AG08396 (cell line): ENCODE results near the gene APOBEC3G.

Experiments used
- DNase-seq: peaks from one replicate; pipeline ENCODE4 v3.0.0; 2012; ENCODE audit warnings: low spot score, mixed read lengths

The APOBEC3G gene

DNA sequence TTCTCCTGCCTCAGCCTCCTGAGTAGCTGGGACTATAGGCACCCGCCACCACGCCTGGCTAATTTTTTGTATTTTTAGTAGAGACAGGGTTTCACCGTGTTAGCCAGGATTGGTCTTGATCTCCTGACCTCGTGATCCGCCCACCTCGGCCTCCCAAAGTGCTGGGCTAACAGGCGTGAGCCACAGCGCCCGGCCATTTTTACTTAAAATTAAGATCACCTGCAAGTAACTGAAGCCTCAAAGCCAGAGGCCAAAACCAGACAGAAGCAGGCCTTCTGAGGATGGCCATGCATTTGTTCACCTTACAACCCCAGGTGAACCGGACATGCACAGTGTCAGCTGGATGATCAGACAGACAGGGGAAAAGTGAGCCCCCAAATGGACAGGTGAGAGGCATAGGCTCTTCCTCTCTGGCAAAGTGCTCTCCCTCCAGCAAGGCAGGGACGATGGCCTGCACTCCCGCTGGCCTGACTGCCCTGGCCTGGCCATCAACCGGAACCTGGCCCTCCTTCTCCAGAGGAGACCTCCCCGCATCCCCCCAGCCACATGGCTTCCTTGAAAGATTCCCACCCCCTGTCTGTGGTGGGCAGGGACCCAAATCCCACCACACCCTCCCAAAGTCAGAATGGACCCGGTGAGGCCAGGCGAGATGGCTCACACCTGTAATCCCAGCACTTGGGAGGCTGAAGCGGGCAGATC, 45.8 kb downstream of the APOBEC3G start:
- no peak for DNase-seq

DNA sequence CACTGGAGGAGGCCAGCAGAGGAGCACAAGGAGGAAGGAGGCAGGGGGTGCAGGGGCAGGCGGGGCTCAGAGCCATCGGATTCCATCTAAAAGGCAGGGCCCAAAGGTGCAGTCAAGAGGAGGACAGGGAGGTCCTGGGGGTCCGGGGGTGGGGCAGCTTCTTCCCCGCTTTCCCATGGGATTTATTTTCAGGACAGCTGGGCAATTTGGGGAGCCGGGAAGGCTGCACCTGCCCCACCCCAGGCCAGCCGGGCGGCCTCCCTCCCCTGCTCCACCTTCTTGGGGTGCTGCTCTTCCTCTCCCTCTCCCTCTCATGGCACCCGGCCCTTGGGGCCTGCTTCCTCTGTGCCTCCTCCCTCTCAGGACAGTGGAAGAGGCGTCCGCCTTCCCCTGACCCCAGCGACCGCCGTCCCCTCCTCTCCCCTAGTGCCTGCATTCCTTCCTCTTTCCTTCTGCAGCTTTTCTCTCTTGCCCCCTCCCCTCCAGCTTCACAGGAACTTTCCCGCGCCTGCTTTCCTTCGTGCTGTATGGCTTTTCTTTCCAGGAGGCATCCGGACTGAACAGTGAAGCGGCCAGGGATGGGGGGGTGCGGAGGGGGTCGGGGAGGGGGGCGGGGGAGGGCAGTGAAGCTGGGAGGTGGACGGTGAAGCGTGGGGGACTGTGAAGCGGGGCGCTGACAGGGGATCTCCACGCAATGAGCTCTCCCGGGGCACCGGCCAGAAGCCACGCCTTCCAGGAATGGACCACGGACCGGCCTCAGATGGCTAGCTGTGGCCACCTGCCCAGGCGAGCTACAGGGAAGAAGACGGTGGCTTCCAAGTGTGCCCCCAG, 46.9 kb downstream of the APOBEC3G start:
- DNase-seq = no peak

DNA sequence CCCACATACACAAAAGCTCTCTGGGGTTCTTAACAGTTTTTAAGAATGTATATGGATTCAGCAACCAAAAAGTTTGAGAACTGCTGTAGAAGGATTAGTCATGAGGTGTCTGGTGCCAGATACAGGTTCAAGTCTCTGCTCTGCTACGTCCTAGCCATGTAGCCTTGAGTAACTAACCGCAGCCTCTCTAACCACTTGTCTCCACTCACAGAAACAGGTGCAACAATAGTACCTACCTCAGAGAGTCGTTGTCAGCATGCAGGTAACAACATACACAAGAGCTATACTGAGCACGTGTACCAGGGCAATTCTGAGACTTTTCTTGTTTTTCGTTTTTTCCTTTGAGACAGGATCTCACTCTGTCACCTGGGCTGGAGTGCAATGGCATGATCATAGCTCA, 48.5 kb downstream of the APOBEC3G start:
- no peak for DNase-seq

GRCh38 chr22:39128508-39128907, 51.4 kb downstream of the APOBEC3G start:
- no peak for DNase-seq

DNA sequence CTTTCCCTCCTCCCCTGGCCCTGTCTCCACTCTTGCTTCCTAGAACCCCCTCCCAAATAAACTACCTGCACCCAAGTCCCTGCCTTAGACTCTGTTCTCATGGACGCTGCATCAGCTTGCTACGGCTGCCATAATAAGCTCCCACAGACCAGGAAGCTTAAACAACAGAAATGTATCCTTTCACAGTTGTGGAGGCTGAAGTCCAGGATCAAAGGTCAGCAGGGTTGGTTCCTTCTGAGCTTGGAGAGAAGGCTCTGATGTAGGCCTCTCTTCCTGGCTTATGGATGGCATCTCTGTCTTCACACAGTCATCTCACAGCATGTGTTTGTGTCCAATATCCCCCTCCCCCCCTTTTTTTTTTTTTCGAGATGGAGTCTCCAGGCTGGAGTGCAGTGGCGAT, 52.0 kb downstream of the APOBEC3G start:
- no peak for DNase-seq

DNA sequence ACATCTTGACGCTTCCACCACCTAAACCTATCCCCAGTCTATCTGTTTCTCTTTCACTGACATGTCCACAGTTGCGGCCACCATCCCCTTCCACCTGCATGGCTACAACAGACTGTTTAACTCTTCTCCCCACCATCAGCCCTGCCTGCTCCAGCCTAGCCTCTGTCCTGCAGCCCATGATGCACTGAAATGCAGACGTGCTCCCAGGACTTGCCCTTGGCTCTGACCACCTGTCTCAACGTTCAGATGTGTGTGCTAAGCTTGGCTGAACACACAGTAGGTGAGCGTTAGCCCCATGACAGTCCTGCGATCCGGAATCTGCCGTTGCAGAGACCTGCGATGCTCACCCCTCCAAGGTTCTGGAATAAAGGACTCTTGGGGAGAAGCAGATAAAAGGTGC, 52.7 kb downstream of the APOBEC3G start:
- DNase-seq = no peak

DNA sequence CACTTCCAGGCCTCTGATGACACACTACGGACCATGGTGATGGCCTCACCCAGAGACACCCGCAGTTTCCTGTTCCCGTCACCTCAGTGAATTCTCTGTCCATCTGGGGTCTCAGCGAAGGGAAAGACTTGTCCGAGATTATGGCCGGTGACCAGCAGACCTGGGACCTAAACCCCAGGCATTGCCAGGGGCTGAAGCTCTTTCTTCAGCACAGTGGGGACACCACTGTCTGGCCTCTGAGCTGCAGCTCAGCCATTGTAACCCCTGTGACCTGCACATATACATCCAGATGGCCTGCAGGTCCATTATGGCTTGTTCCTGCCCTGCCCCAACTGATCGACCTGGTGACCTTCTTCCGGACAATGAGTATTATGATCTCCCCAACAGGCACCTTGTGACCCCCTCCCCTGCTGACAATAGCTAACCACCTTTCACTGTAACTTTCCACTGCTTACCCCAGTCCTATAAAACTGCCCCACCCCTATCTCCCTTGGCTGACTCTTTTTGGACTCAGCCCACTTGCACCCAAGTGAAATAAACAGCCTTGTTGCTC, 53.2 kb downstream of the APOBEC3G start:
- no peak for DNase-seq

DNA sequence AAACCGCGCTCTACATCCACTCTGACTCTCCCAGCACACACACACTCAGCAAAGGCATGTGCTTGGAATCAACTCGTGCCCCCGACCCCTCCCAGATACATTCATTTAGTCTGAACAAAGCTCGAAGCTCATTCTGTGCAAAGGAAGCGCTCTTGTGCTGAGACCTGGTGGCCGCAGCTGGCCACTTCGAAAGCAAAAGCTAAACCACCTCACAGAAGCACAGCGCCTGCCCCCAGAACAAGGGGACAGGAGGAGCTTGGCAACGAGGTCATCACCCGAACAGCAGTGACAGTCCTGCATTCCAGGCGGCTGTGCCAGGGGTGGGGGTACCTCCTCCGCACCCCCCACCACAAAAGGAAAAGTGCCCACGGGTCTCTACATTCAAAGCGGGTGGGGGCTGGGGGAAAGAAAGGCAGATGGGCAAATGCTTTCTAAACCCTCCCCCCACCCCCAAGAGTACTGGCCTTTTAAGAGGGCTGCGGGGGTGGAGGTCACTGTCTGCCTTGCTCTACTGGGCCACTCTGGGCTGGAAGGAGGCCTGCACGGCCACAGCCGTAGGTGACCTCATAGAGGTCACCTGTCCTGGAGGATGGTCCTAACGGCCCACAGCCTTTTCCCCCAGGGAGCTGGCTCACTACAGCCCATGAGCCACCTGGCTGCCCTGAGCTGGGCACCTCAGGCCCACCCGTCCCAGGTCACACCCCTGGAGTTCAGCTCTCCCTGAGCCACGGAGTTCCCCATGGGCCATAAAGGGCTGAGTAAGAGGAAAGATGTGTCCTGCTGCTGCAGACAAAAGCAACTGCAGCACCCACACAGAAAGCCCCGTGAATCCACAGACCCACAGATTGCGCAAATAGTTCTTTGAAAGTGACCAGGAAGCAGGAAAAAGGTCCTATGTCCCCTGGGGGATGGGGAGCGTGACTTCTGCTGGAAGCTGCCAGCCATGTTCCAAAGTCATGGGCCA, 54.1 kb downstream of the APOBEC3G start:
- no peak for DNase-seq

- no peak for DNase-seq
Observed at GRCh38 chr22:39132281-39132680, 55.2 kb downstream of the APOBEC3G start.

DNA sequence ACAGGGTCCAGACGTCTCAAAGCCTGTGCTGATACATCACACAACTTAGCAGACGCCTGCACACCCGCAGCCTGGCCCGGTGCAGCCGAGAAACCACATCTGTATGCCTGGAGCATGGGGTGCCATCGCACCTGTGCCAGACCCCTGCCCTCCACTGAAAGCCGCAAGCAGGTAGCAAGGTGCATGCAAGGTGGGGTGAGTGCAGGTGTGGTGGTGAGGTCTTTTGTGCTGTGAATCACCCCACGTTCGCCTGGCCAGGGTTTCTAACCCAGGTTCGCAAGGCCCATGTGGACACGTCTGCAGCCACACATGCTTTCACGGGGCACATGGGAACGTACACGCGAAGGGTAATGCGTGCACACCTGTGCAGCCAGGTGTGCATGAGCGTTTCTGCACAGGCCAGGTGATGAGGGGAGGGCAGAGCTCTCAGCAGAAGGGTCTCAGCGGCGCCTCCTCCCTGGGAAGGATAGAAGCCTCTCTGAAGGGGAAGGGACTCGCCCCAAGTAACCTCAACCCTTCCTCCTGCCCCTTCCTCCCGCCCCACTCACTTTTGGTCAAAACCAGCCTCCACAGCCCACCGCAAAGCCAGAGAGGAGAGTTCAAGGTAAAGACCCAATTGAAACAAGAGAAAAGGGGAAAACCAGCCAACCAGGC, 55.9 kb downstream of the APOBEC3G start:
- no peak for DNase-seq

DNA sequence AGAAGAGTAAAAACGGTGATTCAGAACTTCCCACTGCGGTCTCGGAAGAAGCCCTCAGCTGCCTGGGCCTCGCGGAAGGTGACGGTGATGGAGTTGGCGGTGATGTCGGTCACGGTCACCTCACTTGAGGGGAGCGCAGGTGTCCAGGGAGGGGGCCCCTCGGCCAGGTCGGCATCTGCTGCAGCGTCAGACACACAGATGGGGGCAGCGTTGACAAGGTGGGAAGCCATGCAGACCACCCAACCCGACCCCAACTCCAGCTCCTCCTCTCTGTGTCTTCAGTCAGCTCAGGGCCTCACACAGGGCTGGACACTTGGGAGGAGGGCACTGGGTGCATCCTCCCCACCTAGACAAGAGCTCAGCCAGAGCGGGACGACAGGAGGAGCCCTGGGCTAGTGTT, 56.8 kb downstream of the APOBEC3G start:
- no peak for DNase-seq

- no peak for DNase-seq
Observed at GRCh38 chr22:39134366-39135091, 57.5 kb downstream of the APOBEC3G start.

DNA sequence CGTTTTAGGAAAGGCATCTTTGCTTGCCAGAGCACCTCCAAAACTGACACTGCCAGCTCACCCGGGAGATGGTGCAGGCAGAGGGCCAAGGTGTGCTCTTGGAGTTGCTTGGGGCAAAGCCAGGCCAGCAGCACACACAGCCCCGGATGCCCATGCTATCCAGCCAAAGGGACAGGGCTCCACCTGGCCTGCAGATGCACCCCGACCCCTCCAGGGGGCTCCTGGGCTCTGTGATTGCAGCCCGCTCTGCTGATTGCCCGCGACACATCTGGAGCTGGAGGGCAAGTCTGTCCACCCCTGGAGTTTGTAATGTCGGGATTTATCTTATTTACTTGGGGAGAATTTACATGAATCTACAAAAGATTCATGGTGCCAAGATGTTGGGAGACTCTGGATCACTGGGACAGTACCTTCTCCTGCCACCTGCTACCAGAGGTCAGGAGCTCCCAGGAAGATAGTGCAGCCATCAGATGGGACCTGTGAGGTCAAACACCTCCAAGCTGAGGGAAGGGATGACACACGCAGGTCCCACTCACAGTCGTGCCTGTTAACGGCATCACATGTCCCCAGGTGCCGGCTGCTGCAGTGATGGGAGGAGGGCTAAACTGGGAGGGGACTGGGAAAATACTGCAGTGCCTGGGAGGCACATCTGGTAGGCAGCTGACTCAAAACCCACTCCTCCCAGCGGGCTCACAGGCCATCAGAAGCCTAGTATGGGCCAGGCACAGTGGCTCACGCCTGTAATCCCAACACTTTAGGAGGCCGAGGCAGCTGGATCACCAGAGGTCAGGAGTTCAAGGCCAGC, 58.2 kb downstream of the APOBEC3G start:
- DNase-seq = peak; percentile 68

- no peak for DNase-seq
Observed at GRCh38 chr22:39136317-39136716, 59.2 kb downstream of the APOBEC3G start.
